EL (cell line): Measurements from ENCODE around the gene TICRR.
"Not testable (repeated sequence)": the region's sequence is repeated elsewhere in the genome, so short reads cannot be mapped to it uniquely, and the experiment has no call there.

Source experiments
- DNase-seq: peaks from one replicate; pipeline ENCODE4 v3.0.0-alpha.2; 2016

TICRR gene

GRCh38 chr15:89575146-89575655 is at the start of gene TICRR:
Gene TICRR (plus strand): TSS chr15:89575469. CDS start chr15:89575587, 118 bp downstream.
- DNase-seq: peak; percentile 100

GRCh38 chr15:89526181-89526580 is 49.1 kb upstream of the TICRR start:
- DNase-seq: no peak

- DNase-seq: no peak
These were observed 48.4 kb upstream of the TICRR start for GRCh38 chr15:89526601-89527441.

GRCh38 chr15:89528757-89529352 is 46.4 kb upstream of the TICRR start:
- no peak for DNase-seq

- DNase-seq: no peak
These were observed 44.3 kb upstream of the TICRR start for GRCh38 chr15:89530976-89531375.

- DNase-seq: peak; percentile 19
These were observed 43.3 kb upstream of the TICRR start for GRCh38 chr15:89531796-89532537.

GRCh38 chr15:89533861-89534544 is 41.3 kb upstream of the TICRR start:
- DNase-seq: peak; percentile 17

- DNase-seq: no peak
These were observed 36.2 kb upstream of the TICRR start for GRCh38 chr15:89539027-89539426.

- DNase-seq: no peak
These were observed 32.9 kb upstream of the TICRR start for GRCh38 chr15:89542369-89542768.

GRCh38 chr15:89543389-89543788 is 31.9 kb upstream of the TICRR start:
- DNase-seq: no peak

- not testable (repeated sequence) for DNase-seq
These were observed 26.1 kb upstream of the TICRR start for GRCh38 chr15:89549138-89549537.

- no peak for DNase-seq
These were observed 24.8 kb upstream of the TICRR start for GRCh38 chr15:89550427-89550826.

GRCh38 chr15:89551550-89551949 is 23.7 kb upstream of the TICRR start:
- DNase-seq: no peak

- DNase-seq: no peak
These were observed 21.6 kb upstream of the TICRR start for GRCh38 chr15:89553632-89554031.

GRCh38 chr15:89554247-89554646 is 21.0 kb upstream of the TICRR start:
- no peak for DNase-seq

- no peak for DNase-seq
These were observed 19.5 kb upstream of the TICRR start for GRCh38 chr15:89555768-89556167.

- DNase-seq: peak; percentile 71
These were observed 18.6 kb upstream of the TICRR start for GRCh38 chr15:89556413-89557262.

GRCh38 chr15:89559769-89560264 is 15.5 kb upstream of the TICRR start:
- DNase-seq: no peak

- no peak for DNase-seq
These were observed 9.1 kb upstream of the TICRR start for GRCh38 chr15:89566181-89566580.

GRCh38 chr15:89566621-89567294 is 8.5 kb upstream of the TICRR start:
- no peak for DNase-seq
